K562 (cell line): ENCODE results near the gene COL15A1. TPM values are rescaled to one million over a fixed set of nuclear protein-coding genes. Genes with fewer than 3 reads are reported as not detected.

Experiments used
- ATF4 ChIP-seq: fragments of 450-650 bp; formaldehyde crosslinking; IDR thresholded peaks from 2 replicates; pipeline ENCODE4 v1.4.0; 2022; ENCODE audit warnings: mild to moderate bottlenecking, moderate library complexity
- CAMTA2 ChIP-seq: fragments of 250-450 bp; sonication (Bioruptor Pico); conservative IDR thresholded peaks from 2 replicates; pipeline ENCODE4 v1.5.1; 2022
- CC2D1A ChIP-seq: fragments of 450-650 bp; IDR thresholded peaks from 2 replicates; pipeline ENCODE4 v1.6.1; 2017; ENCODE audit warnings: mild to moderate bottlenecking
- CREB1 ChIP-seq, 2 experiments: sonication (generic) in 1 of 2; formaldehyde crosslinking in 1 of 2; IDR thresholded peaks; 2 replicates each; pipeline versions ENCODE4 v1.6.1 to v1.8.0; 2012 to 2022; ENCODE audit warnings: inconsistent platforms in 1 of 2, mild to moderate bottlenecking in 1 of 2, missing genetic modification reagents in 1 of 2, moderate library complexity in 1 of 2
- EZH2 ChIP-seq: IDR thresholded peaks from 2 replicates; pipeline ENCODE4 v1.6.1; 2012; ENCODE audit warnings: low read depth, mild to moderate bottlenecking, inconsistent platforms, low read length, borderline replicate concordance
- GTF2A2 ChIP-seq: IDR thresholded peaks from 2 replicates; pipeline ENCODE4 v1.6.1; 2016; ENCODE audit warnings: mild to moderate bottlenecking, missing genetic modification characterization, missing compliant biosample characterization
- LARP7 ChIP-seq: fragments of 450-650 bp; IDR thresholded peaks from 2 replicates; pipeline ENCODE4 v1.6.1; 2016
- MCM7 ChIP-seq, 2 experiments: fragments of 450-650 bp; IDR thresholded peaks; 2 replicates each; pipeline ENCODE4 v1.6.1; 2016 to 2018
- TBL1XR1 ChIP-seq, 2 experiments: IDR thresholded peaks; 2 replicates each; pipeline ENCODE4 v1.6.1; 2012; ENCODE audit warnings: improper control_type of control experiment in 2 of 2, low read length in 2 of 2, mild to moderate bottlenecking in 1 of 2
- polyA plus RNA-seq, 8 experiments: library from polyadenylated mRNA; depleted of rRNA in 4 of 8; stranded (reverse) in 5 of 8; unstranded in 3 of 8; fragments of >200 nt; fragmentation: Nextera tagmentation in 2 of 8; fragmentation: Illumina TruSeq in 1 of 8; extraction: Ambion mirVana in 2 of 8; extraction: Trizol in 1 of 8; gene quantifications; 2 replicates each; pipeline versions ENCODE4 v1.2.1 to v1.2.3, GENCODE V29; 2011 to 2014; ENCODE audit warnings: inconsistent platforms in 1 of 8, missing spikeins in 1 of 8
- total RNA-seq, 7 experiments: library from RNA; depleted of rRNA in 6 of 7; stranded (reverse); fragments of >200 nt in 6 of 7; fragmentation: Illumina TruSeq in 2 of 7; extraction: Trizol in 2 of 7; gene quantifications; 2 replicates each; pipeline versions ENCODE4 v1.2.1 to v1.2.3, GENCODE V29; 2011 to 2021; ENCODE audit warnings: low replicate concordance in 1 of 7
- TF ChIP-seq, protein P1 (sequence below): fragments of 450-650 bp; IDR thresholded peaks from 2 replicates; pipeline ENCODE4 v1.6.1; 2016; ENCODE audit warnings: mild to moderate bottlenecking, moderate library complexity
- TF ChIP-seq, protein P2 (sequence below): fragments of 450-650 bp; formaldehyde crosslinking; IDR thresholded peaks from 2 replicates; pipeline ENCODE4 v1.4.0; 2022; ENCODE audit warnings: missing genetic modification characterization

COL15A1 gene
- total and polyA plus RNA-seq, 9 of the 15 experiments (the other 6 are each of a cell fraction or from before 2014, with no cell fraction given), result 0.46 to 5.1 (median 2.6) TPM

DNA sequence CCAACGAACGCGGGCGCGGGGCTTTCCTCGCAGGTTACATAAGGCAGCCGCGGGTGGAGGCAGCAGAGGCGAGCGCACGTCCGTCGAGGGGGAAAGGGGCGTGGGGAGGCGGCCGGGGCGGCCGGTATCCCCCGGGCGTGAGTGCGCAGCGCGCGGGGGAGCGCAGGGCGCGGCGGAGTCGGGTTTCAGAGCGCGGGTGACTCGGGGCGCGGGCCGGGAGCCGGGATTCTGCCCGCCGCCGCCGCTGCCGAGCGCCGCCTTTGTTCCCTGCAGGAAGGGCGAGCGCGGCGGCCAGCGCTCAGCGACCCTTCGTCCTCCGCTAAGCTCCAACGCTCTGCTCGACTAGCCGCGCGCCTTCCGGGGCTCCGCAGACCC lies at the start of gene COL15A1 (continued):
- TF ChIP-seq, protein P1, sequence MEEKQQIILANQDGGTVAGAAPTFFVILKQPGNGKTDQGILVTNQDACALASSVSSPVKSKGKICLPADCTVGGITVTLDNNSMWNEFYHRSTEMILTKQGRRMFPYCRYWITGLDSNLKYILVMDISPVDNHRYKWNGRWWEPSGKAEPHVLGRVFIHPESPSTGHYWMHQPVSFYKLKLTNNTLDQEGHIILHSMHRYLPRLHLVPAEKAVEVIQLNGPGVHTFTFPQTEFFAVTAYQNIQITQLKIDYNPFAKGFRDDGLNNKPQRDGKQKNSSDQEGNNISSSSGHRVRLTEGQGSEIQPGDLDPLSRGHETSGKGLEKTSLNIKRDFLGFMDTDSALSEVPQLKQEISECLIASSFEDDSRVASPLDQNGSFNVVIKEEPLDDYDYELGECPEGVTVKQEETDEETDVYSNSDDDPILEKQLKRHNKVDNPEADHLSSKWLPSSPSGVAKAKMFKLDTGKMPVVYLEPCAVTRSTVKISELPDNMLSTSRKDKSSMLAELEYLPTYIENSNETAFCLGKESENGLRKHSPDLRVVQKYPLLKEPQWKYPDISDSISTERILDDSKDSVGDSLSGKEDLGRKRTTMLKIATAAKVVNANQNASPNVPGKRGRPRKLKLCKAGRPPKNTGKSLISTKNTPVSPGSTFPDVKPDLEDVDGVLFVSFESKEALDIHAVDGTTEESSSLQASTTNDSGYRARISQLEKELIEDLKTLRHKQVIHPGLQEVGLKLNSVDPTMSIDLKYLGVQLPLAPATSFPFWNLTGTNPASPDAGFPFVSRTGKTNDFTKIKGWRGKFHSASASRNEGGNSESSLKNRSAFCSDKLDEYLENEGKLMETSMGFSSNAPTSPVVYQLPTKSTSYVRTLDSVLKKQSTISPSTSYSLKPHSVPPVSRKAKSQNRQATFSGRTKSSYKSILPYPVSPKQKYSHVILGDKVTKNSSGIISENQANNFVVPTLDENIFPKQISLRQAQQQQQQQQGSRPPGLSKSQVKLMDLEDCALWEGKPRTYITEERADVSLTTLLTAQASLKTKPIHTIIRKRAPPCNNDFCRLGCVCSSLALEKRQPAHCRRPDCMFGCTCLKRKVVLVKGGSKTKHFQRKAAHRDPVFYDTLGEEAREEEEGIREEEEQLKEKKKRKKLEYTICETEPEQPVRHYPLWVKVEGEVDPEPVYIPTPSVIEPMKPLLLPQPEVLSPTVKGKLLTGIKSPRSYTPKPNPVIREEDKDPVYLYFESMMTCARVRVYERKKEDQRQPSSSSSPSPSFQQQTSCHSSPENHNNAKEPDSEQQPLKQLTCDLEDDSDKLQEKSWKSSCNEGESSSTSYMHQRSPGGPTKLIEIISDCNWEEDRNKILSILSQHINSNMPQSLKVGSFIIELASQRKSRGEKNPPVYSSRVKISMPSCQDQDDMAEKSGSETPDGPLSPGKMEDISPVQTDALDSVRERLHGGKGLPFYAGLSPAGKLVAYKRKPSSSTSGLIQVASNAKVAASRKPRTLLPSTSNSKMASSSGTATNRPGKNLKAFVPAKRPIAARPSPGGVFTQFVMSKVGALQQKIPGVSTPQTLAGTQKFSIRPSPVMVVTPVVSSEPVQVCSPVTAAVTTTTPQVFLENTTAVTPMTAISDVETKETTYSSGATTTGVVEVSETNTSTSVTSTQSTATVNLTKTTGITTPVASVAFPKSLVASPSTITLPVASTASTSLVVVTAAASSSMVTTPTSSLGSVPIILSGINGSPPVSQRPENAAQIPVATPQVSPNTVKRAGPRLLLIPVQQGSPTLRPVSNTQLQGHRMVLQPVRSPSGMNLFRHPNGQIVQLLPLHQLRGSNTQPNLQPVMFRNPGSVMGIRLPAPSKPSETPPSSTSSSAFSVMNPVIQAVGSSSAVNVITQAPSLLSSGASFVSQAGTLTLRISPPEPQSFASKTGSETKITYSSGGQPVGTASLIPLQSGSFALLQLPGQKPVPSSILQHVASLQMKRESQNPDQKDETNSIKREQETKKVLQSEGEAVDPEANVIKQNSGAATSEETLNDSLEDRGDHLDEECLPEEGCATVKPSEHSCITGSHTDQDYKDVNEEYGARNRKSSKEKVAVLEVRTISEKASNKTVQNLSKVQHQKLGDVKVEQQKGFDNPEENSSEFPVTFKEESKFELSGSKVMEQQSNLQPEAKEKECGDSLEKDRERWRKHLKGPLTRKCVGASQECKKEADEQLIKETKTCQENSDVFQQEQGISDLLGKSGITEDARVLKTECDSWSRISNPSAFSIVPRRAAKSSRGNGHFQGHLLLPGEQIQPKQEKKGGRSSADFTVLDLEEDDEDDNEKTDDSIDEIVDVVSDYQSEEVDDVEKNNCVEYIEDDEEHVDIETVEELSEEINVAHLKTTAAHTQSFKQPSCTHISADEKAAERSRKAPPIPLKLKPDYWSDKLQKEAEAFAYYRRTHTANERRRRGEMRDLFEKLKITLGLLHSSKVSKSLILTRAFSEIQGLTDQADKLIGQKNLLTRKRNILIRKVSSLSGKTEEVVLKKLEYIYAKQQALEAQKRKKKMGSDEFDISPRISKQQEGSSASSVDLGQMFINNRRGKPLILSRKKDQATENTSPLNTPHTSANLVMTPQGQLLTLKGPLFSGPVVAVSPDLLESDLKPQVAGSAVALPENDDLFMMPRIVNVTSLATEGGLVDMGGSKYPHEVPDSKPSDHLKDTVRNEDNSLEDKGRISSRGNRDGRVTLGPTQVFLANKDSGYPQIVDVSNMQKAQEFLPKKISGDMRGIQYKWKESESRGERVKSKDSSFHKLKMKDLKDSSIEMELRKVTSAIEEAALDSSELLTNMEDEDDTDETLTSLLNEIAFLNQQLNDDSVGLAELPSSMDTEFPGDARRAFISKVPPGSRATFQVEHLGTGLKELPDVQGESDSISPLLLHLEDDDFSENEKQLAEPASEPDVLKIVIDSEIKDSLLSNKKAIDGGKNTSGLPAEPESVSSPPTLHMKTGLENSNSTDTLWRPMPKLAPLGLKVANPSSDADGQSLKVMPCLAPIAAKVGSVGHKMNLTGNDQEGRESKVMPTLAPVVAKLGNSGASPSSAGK, result peak; percentile 39; the same call in 1 of the 2 replicates
- TF ChIP-seq LARP7 (no peak), GTF2A2 (tag) (no peak), TBL1XR1 (IDR thresholded peaks at IDR 0.05; ENCODE audit: low read length in 2 of 2) (no peak), EZH2 (no peak), CREB1 (IDR thresholded peaks at IDR 0.05) (no peak), CREB1 (CRISPR knock-in tag; IDR thresholded peaks at IDR 0.05) (no peak), CC2D1A (no peak), ATF4 (CRISPR knock-in tag) (no peak), CAMTA2 (CRISPR knock-in tag) (no peak), MCM7 (IDR thresholded peaks at IDR 0.05) (no peak)
- TF ChIP-seq, protein P2, sequence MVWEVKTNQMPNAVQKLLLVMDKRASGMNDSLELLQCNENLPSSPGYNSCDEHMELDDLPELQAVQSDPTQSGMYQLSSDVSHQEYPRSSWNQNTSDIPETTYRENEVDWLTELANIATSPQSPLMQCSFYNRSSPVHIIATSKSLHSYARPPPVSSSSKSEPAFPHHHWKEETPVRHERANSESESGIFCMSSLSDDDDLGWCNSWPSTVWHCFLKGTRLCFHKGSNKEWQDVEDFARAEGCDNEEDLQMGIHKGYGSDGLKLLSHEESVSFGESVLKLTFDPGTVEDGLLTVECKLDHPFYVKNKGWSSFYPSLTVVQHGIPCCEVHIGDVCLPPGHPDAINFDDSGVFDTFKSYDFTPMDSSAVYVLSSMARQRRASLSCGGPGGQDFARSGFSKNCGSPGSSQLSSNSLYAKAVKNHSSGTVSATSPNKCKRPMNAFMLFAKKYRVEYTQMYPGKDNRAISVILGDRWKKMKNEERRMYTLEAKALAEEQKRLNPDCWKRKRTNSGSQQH (CRISPR knock-in tag), result no peak
